Omental fat pad (tissue), 4 donors: ENCODE results near the gene TNFSF4. TPM values are rescaled to one million over a fixed set of nuclear protein-coding genes. Genes with fewer than 3 reads are reported as not detected.
"Not testable (repeated sequence)": the region's sequence is repeated elsewhere in the genome, so short reads cannot be mapped to it uniquely, and the experiment has no call there.

Source experiments
- ATAC-seq: fragments of 150-250 bp; one replicate; pipeline ENCODE4 v1.9.1; 2016; ENCODE audit warnings: mild to moderate bottlenecking, moderate library complexity; ENCODE audit not compliant: low FRiP score
- DNase-seq: peaks from one replicate; pipeline ENCODE4 v3.0.0-alpha.2; 2019; ENCODE audit warnings: low spot score
- CTCF ChIP-seq, 3 donors: fragments of 450-650 bp; IDR thresholded peaks; one replicate each; pipeline ENCODE4 v1.5.1; 2016 to 2017; ENCODE audit warnings: antibody characterized with exemption in 3 of 3, mild to moderate bottlenecking in 3 of 3, moderate library complexity in 2 of 3
- total RNA-seq, 4 donors: library from RNA; depleted of rRNA; stranded (reverse); fragments of >200 nt; gene quantifications; one replicate each; pipeline ENCODE4 v1.1.0, GENCODE V29; 2016

Gene TNFSF4
- total RNA-seq, 4 donors from 2014 or later = 0.36 to 3.0 (median 1.1) TPM

DNA sequence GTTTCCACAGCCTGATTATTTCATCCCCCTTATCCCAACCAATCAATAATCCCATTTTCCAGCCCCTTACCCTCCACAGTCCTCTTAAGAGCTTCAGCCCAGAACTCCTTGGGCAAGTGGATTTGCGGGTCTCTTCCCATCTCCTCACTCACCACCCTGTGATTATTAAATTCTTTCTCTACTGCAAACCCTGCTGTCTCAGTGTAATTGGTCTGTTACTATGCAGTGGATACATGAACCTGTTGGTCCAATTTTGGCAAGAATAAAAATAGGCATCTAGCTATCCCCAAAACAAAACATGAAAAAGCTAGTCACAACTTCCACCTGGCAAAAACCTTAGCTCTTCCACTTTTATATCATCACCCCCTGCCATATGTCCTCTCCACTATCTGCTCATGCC, 36.2 kb upstream of the TNFSF4 start:
- ATAC-seq = no peak
- DNase-seq = no peak
- no peak for TF ChIP-seq CTCF (IDR thresholded peaks at IDR 0.05)

DNA sequence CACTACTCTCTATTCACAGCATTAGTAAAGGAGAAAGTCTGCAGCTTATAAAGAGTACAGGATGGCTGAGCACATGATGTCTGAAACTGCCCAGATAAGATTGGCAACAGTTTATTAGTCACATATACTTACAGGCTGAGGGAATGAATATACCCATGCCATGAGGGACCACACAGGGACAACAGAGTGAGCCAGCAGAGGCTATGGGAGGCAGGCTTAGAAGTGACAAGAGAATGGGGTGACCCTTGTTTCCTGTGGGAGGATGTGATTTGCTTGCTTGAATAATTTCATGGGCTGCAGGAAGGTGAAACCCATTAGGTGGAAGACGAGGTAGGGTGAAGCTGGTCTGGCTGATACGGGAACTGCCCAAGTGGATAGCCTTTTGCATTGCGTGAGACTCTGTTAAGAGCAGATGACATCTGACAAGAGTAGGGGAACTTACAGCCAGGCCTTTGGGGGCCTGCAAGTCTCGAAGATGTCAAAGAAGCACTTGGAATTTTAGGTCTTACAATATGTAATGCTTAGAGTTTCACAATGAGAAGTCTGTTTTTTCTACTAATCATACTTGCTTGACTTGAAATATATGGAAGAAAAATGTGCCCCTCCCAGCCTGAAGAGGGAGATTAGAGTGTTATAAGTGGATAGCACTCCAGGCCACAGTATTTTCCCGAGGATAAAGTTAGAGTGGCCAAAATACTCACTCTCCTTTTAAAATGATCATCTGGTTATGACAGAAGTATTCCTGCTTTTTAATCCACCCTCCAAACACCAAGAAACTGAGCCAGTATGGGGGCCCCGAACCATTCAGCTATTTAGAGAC, 34.6 kb upstream of the TNFSF4 start:
- ATAC-seq (no peak), DNase-seq (no peak)
- no peak for TF ChIP-seq CTCF (IDR thresholded peaks at IDR 0.05)

DNA sequence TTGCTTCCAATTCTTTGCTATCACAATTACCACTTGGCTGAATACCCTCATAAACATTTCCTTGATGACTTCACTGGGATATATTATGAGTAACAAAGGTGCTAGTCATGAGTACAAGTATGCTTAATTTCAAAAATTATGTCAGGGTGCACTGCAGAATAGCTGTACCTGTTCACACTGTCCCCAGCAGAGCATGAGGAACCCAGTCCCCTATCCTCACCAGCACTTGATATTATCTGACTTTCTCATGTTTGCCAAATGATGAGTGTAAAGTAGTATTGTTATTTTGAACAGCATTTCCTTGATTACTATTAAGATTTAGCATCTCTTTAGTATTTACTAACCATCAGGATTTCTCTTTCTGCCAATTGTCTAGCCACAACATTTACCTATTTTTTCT, 33.5 kb upstream of the TNFSF4 start:
- DNase-seq (no peak), ATAC-seq (no peak)
- no peak for TF ChIP-seq CTCF (IDR thresholded peaks at IDR 0.05)

- no peak for ATAC-seq
- DNase-seq = no peak
- no peak for TF ChIP-seq CTCF (IDR thresholded peaks at IDR 0.05)
Observed at GRCh38 chr1:173239058-173239457, 31.9 kb upstream of the TNFSF4 start.

GRCh38 chr1:173234899-173235298, 27.8 kb upstream of the TNFSF4 start:
- DNase-seq (no peak), ATAC-seq (no peak)
- TF ChIP-seq CTCF (IDR thresholded peaks at IDR 0.05) = no peak

- DNase-seq, ATAC-seq: not testable (repeated sequence)
Observed at GRCh38 chr1:173234434-173234833, 27.3 kb upstream of the TNFSF4 start.

- ATAC-seq, DNase-seq: not testable (repeated sequence)
Observed at GRCh38 chr1:173229031-173229430, 21.9 kb upstream of the TNFSF4 start.

GRCh38 chr1:173224949-173225348, 17.8 kb upstream of the TNFSF4 start:
- DNase-seq (no peak), ATAC-seq (no peak)
- TF ChIP-seq CTCF (IDR thresholded peaks at IDR 0.05) = no peak
